SK-N-MC (cell line): Measurements from ENCODE around the gene CMTM5.
"Not testable (repeated sequence)": the region's sequence is repeated elsewhere in the genome, so short reads cannot be mapped to it uniquely, and the experiment has no call there.

ENCODE experiments used
- DNase-seq: peaks from one replicate; pipeline ENCODE4 v3.0.0-alpha.2; 2011; ENCODE audit warnings: low read depth, low spot score
- H3K27ac ChIP-seq: fragments of 200-600 bp; sonication (generic); 2 replicates; pipeline ENCODE4 v1.5.1; 2016; ENCODE audit warnings: mixed run types
- H3K36me3 ChIP-seq: fragments of 200-600 bp; sonication (generic); 2 replicates; pipeline ENCODE4 v1.6.1; 2017; ENCODE audit warnings: antibody characterized with exemption, low read length, mixed read lengths; ENCODE audit not compliant: insufficient read depth
- H3K4me3 ChIP-seq: fragments of 200-600 bp; sonication (generic); 2 replicates; pipeline ENCODE4 v1.5.1; 2016
- H3K9ac ChIP-seq: fragments of 200-600 bp; sonication (generic); 2 replicates; pipeline ENCODE4 v1.8.0; 2017; ENCODE audit warnings: mixed run types, mixed read lengths; ENCODE audit not compliant: insufficient read length
- H3K9me3 ChIP-seq: fragments of 200-600 bp; sonication (generic); 2 replicates; pipeline ENCODE4 v1.6.1; 2017; ENCODE audit warnings: low read depth, mild to moderate bottlenecking, antibody characterized with exemption, low read length, moderate library complexity, mixed read lengths
- EZH2 ChIP-seq: fragments of 200-600 bp; sonication (generic); IDR thresholded peaks from one replicate; pipeline ENCODE4 v1.6.1; 2017; ENCODE audit warnings: antibody characterized with exemption
- FOXP2 ChIP-seq: optimal IDR thresholded peaks from 2 replicates; pipeline ENCODE3; 2011; ENCODE audit warnings: mild to moderate bottlenecking, moderate library complexity; ENCODE audit not compliant: insufficient read depth; ENCODE audit errors: extremely low read length, control extremely low read depth
- POLR2AphosphoS5 ChIP-seq: IDR thresholded peaks from 2 replicates; pipeline ENCODE4 v1.6.1; 2012; ENCODE audit warnings: mild to moderate bottlenecking, low read depth, low read length, borderline replicate concordance

Gene CMTM5

GRCh38 chr14:23409966-23410635 lies 33.3 kb downstream of the CMTM5 start:
- no peak for DNase-seq
- no peaks in the 10 kb centered on the region for H3K36me3 ChIP-seq

GRCh38 chr14:23411563-23412525 lies 35.0 kb downstream of the CMTM5 start:
- H3K9me3 ChIP-seq = no peaks in the 10 kb centered on the region
- H3K4me3 ChIP-seq = no peak overlapping the region

More at GRCh38 chr14:23409966-23410635, 33.3 kb downstream of the CMTM5 start:
- Histone ChIP-seq H3K9ac (no peak overlapping the region), H3K4me3 (no peak overlapping the region), H3K27ac (no peak overlapping the region), H3K9me3 (no peaks in the 10 kb centered on the region)
- TF ChIP-seq EZH2 (no peak), POLR2AphosphoS5 (no peak), FOXP2 (no peak)

GRCh38 chr14:23413681-23414080 lies 36.8 kb downstream of the CMTM5 start:
- Histone ChIP-seq H3K9me3 (no peaks in the 10 kb centered on the region), H3K27ac (no peak overlapping the region), H3K4me3 (no peak overlapping the region), H3K9ac (no peak overlapping the region), H3K36me3 (no peaks in the 10 kb centered on the region)
- DNase-seq = no peak
- no peak for TF ChIP-seq FOXP2
- no peak for TF ChIP-seq EZH2
- no peak for TF ChIP-seq POLR2AphosphoS5

More at GRCh38 chr14:23411563-23412525, 35.0 kb downstream of the CMTM5 start:
- Histone ChIP-seq H3K36me3 (no peaks in the 10 kb centered on the region), H3K27ac (no peak overlapping the region), H3K9ac (no peak overlapping the region)
- no peak for DNase-seq
- TF ChIP-seq FOXP2 = no peak
- TF ChIP-seq EZH2 = no peak
- TF ChIP-seq POLR2AphosphoS5 = no peak

- Histone ChIP-seq H3K4me3 (no peak overlapping the region), H3K9ac (no peak overlapping the region), H3K36me3 (no peaks in the 10 kb centered on the region), H3K27ac (no peak overlapping the region), H3K9me3 (no peaks in the 10 kb centered on the region)
- no peak for DNase-seq
- peak; percentile 38 for TF ChIP-seq EZH2
- TF ChIP-seq POLR2AphosphoS5 = no peak
Observed at GRCh38 chr14:23414254-23414653, 37.4 kb downstream of the CMTM5 start.

GRCh38 chr14:23414906-23415820 lies 38.3 kb downstream of the CMTM5 start:
- no peak for DNase-seq
- Histone ChIP-seq H3K36me3 (no peaks in the 10 kb centered on the region), H3K4me3 (no peak overlapping the region), H3K9ac (no peak overlapping the region), H3K27ac (no peak overlapping the region), H3K9me3 (no peaks in the 10 kb centered on the region)
- no peak for TF ChIP-seq POLR2AphosphoS5
- TF ChIP-seq EZH2 = no peak
- no peak for TF ChIP-seq FOXP2

GRCh38 chr14:23415821-23416778 lies 39.3 kb downstream of the CMTM5 start:
- Histone ChIP-seq H3K27ac (no peak overlapping the region), H3K36me3 (no peaks in the 10 kb centered on the region), H3K9me3 (no peaks in the 10 kb centered on the region), H3K4me3 (no peak overlapping the region), H3K9ac (no peak overlapping the region)
- TF ChIP-seq EZH2 = no peak
- TF ChIP-seq POLR2AphosphoS5 = no peak
- no peak for TF ChIP-seq FOXP2
- DNase-seq = no peak

GRCh38 chr14:23416801-23417200 lies 40.0 kb downstream of the CMTM5 start:
- H3K36me3 ChIP-seq = no peaks in the 10 kb centered on the region
- H3K4me3 ChIP-seq = no peak overlapping the region
- no peak overlapping the region for H3K9ac ChIP-seq
- H3K9me3 ChIP-seq = no peaks in the 10 kb centered on the region
- H3K27ac ChIP-seq = no peak overlapping the region
- no peak for TF ChIP-seq EZH2
- TF ChIP-seq POLR2AphosphoS5 = no peak
- TF ChIP-seq FOXP2 = no peak
- no peak for DNase-seq

- H3K36me3 ChIP-seq, H3K4me3 ChIP-seq, DNase-seq, H3K9ac ChIP-seq, H3K9me3 ChIP-seq, H3K27ac ChIP-seq: not testable (repeated sequence)
Observed at GRCh38 chr14:23417269-23417668, 40.4 kb downstream of the CMTM5 start.
